ENCODE data around the gene RNF212.
A peak's percentile ranks its signal among the peaks of the same experiment; 100 is the strongest.

Gene RNF212

GRCh38 chr4:1031346-1031745 lies 82.0 kb downstream of the RNF212 start:
- DNase-seq = no peak

GRCh38 chr4:1030559-1030958 lies 82.8 kb downstream of the RNF212 start:
- DNase-seq = no peak

- no peak for DNase-seq
Measured at GRCh38 chr4:1030031-1030430, 83.3 kb downstream of the RNF212 start.

GRCh38 chr4:1029529-1029928 lies 83.8 kb downstream of the RNF212 start:
- DNase-seq = no peak

GRCh38 chr4:1028574-1029220 lies 84.7 kb downstream of the RNF212 start:
- no peak for DNase-seq

GRCh38 chr4:1027915-1028238 lies 85.5 kb downstream of the RNF212 start:
- no peak for DNase-seq

GRCh38 chr4:1027219-1027914 lies 86.0 kb downstream of the RNF212 start:
- no peak for DNase-seq

GRCh38 chr4:1026115-1026514 lies 87.2 kb downstream of the RNF212 start:
- peak; percentile 42 for DNase-seq

- no peak for DNase-seq
Measured at GRCh38 chr4:1024882-1025545, 88.3 kb downstream of the RNF212 start.

GRCh38 chr4:1023895-1024740 lies 89.2 kb downstream of the RNF212 start:
- no peak for DNase-seq

- no peak for DNase-seq
Measured at GRCh38 chr4:1023075-1023640, 90.2 kb downstream of the RNF212 start.

GRCh38 chr4:1022739-1023066 lies 90.7 kb downstream of the RNF212 start:
- DNase-seq = no peak

GRCh38 chr4:1022051-1022738 lies 91.2 kb downstream of the RNF212 start:
- DNase-seq = no peak
